ENCODE results near the gene ZDHHC12.

The ZDHHC12 gene

GRCh38 chr9:128718475-128718874, 5.5 kb downstream of the ZDHHC12 start:
- Histone ChIP-seq H3K36me3 (replicated peaks; ENCODE audit: low read depth, low read length) (peaks cover 3% of the 10 kb centered on the region), H3K4me1 (ENCODE audit: low read length) (peaks cover 9% of the 10 kb centered on the region), H3K4me2 (ENCODE audit: low read length) (no peak overlapping the region), H3K4me3 (ENCODE audit: low read length) (no peak overlapping the region), H3K27me3 (ENCODE audit: low read depth, low read length) (no peaks in the 10 kb centered on the region), H2AFZ (ENCODE audit: low read depth, low read length) (no peak overlapping the region), H3K9ac (ENCODE audit: low read length) (no peak overlapping the region), H3K9me3 (ENCODE audit: insufficient read depth, low read length) (no peaks in the 10 kb centered on the region), H4K20me1 (ENCODE audit: insufficient read depth, low read length) (no peaks in the 10 kb centered on the region), H3K27ac (ENCODE audit: low read length) (no peak overlapping the region), H3K79me2 (ENCODE audit: low read length) (peaks cover 7% of the 10 kb centered on the region)
- TF ChIP-seq CTCF (IDR thresholded peaks at IDR 0.05; ENCODE audit: low read depth, low read length) (no peak), EZH2phosphoT487 (IDR thresholded peaks at IDR 0.05; ENCODE audit: low read depth) (no peak)

GRCh38 chr9:128718047-128718446, 5.9 kb downstream of the ZDHHC12 start:
- TF ChIP-seq CTCF (IDR thresholded peaks at IDR 0.05; ENCODE audit: low read depth, low read length) (no peak), EZH2phosphoT487 (IDR thresholded peaks at IDR 0.05; ENCODE audit: low read depth) (no peak)
- Histone ChIP-seq H3K4me3 (ENCODE audit: low read length) (no peak overlapping the region), H3K9me3 (ENCODE audit: insufficient read depth, low read length) (no peaks in the 10 kb centered on the region), H3K27me3 (ENCODE audit: low read depth, low read length) (no peaks in the 10 kb centered on the region), H3K4me1 (ENCODE audit: low read length) (peaks cover 6% of the 10 kb centered on the region), H3K36me3 (replicated peaks; ENCODE audit: low read depth, low read length) (peaks cover 3% of the 10 kb centered on the region), H3K9ac (ENCODE audit: low read length) (no peak overlapping the region), H4K20me1 (ENCODE audit: insufficient read depth, low read length) (no peaks in the 10 kb centered on the region), H3K79me2 (ENCODE audit: low read length) (peaks cover 3% of the 10 kb centered on the region), H3K27ac (ENCODE audit: low read length) (no peak overlapping the region), H2AFZ (ENCODE audit: low read depth, low read length) (no peak overlapping the region), H3K4me2 (ENCODE audit: low read length) (no peak overlapping the region)

- Histone ChIP-seq H3K9ac (ENCODE audit: low read length) (no peak overlapping the region), H3K36me3 (replicated peaks; ENCODE audit: low read depth, low read length) (peaks cover 7% of the 10 kb centered on the region), H3K4me2 (ENCODE audit: low read length) (no peak overlapping the region), H3K4me3 (ENCODE audit: low read length) (no peak overlapping the region), H3K4me1 (ENCODE audit: low read length) (no peaks in the 10 kb centered on the region), H2AFZ (ENCODE audit: low read depth, low read length) (no peak overlapping the region), H3K9me3 (ENCODE audit: insufficient read depth, low read length) (no peaks in the 10 kb centered on the region), H3K79me2 (ENCODE audit: low read length) (no peaks in the 10 kb centered on the region), H4K20me1 (ENCODE audit: insufficient read depth, low read length) (no peaks in the 10 kb centered on the region), H3K27me3 (ENCODE audit: low read depth, low read length) (no peaks in the 10 kb centered on the region), H3K27ac (ENCODE audit: low read length) (no peak overlapping the region)
- TF ChIP-seq CTCF (IDR thresholded peaks at IDR 0.05; ENCODE audit: low read depth, low read length): no peak
- no peak for TF ChIP-seq EZH2phosphoT487 (IDR thresholded peaks at IDR 0.05; ENCODE audit: low read depth)
Observed at GRCh38 chr9:128716581-128717254, 7.2 kb downstream of the ZDHHC12 start.

GRCh38 chr9:128715436-128715750, 8.5 kb downstream of the ZDHHC12 start:
- H3K9ac ChIP-seq (ENCODE audit: low read length): no peak overlapping the region
- no peaks in the 10 kb centered on the region for H3K9me3 ChIP-seq (ENCODE audit: insufficient read depth, low read length)
- H3K4me1 ChIP-seq (ENCODE audit: low read length): no peaks in the 10 kb centered on the region

More at GRCh38 chr9:128715436-128715750, 8.5 kb downstream of the ZDHHC12 start:
- H3K4me3 ChIP-seq (ENCODE audit: low read length): no peak overlapping the region
- no peak overlapping the region for H3K4me2 ChIP-seq (ENCODE audit: low read length)
- H2AFZ ChIP-seq (ENCODE audit: low read depth, low read length): no peak overlapping the region
- H3K27ac ChIP-seq (ENCODE audit: low read length): no peak overlapping the region
- no peak for TF ChIP-seq CTCF (IDR thresholded peaks at IDR 0.05; ENCODE audit: low read depth, low read length)
- TF ChIP-seq EZH2phosphoT487 (IDR thresholded peaks at IDR 0.05; ENCODE audit: low read depth): no peak
- no peaks in the 10 kb centered on the region for H3K79me2 ChIP-seq (ENCODE audit: low read length)
- H3K27me3 ChIP-seq (ENCODE audit: low read depth, low read length): no peaks in the 10 kb centered on the region
- H3K36me3 ChIP-seq (replicated peaks; ENCODE audit: low read depth, low read length): peaks cover 5% of the 10 kb centered on the region
- no peaks in the 10 kb centered on the region for H4K20me1 ChIP-seq (ENCODE audit: insufficient read depth, low read length)
